ENCODE data around the gene PSMG4. TPM values are rescaled to one million over a fixed set of nuclear protein-coding genes. Genes with fewer than 3 reads are reported as not detected.

PSMG4 gene
- total and polyA plus RNA-seq, 2 donors (not counting 3 experiments of a cell fraction or from before 2014, with no cell fraction given), result 31.4 to 46.0 TPM

- no TSS peak for BruUV-seq (replicated peaks)
- FAIRE-seq, result no peak
- dilution Hi-C loops (cut with MboI; ENCODE audit: extremely low pct_ligation_motif_present, low sequenced_read_pairs), result no loop called here
Observed at GRCh38 chr6:3273707-3274521, 15.2 kb downstream of the PSMG4 start.

More at GRCh38 chr6:3273707-3274521, 15.2 kb downstream of the PSMG4 start:
- intact Hi-C loops (cut with micrococcal nuclease), result no loop called here
- peaks cover 2% of the 10 kb centered on the region for H3K79me2 ChIP-seq (ENCODE audit: control insufficient read depth, insufficient read depth, low read length)
- H3K9me1 ChIP-seq (replicated peaks; ENCODE audit: control insufficient read depth, extremely low read depth, insufficient read depth, low read length), result no peaks in the 10 kb centered on the region
- H3K9me3 ChIP-seq (replicated peaks; ENCODE audit: control insufficient read depth, insufficient read depth, low read length), result no peaks in the 10 kb centered on the region
- H4K20me1 ChIP-seq (replicated peaks; ENCODE audit: control insufficient read depth, extremely low read depth, insufficient read depth, low read length), result no peaks in the 10 kb centered on the region
- no peak for DNase-seq (ENCODE audit: low read depth, low spot score)
- CTCF ChIA-PET, result interaction anchor here (1.2 to 1.4 kb wide), 2 partner anchors 11 to 458 kb away, joined by 4 to 5 read pairs; no protein-coding TSS in a partner anchor
- H3K36me3 ChIP-seq (ENCODE audit: control insufficient read depth in 2 of 2, extremely low read depth in 1 of 2, insufficient read depth in 2 of 2, low read length in 2 of 2), result peaks cover 3 to 25% of the 10 kb centered on the region in 2 experiments
- H3K9ac ChIP-seq (replicated peaks; ENCODE audit: extremely low read depth, insufficient read depth, low read length), result no peak overlapping the region
- H3K4me2 ChIP-seq (ENCODE audit: insufficient read depth, low read length), result no peak overlapping the region
- POLR2A ChIA-PET, result no interaction called here
- H2AFZ ChIP-seq (ENCODE audit: low read depth, low read length), result no peak overlapping the region
- H3K27ac ChIP-seq (ENCODE audit: insufficient read depth, low read depth, low read length), result no peak overlapping the region
- H3K27me3 ChIP-seq (ENCODE audit: control insufficient read depth in 2 of 2, insufficient read depth in 2 of 2, low read length in 2 of 2), result no peaks in the 10 kb centered on the region
- no peak overlapping the region for H3K4me3 ChIP-seq (replicated peaks in 1 of 3; ENCODE audit: insufficient read depth in 1 of 3, low read depth in 1 of 3, low read length in 3 of 3)
- no peak for TF ChIP-seq POLR2A (IDR thresholded peaks at IDR 0.05; ENCODE audit: low read depth, low read length)
- TF ChIP-seq MAX (IDR thresholded peaks at IDR 0.05; ENCODE audit: insufficient read depth, insufficient read length), result no peak
- TF ChIP-seq FOS (IDR thresholded peaks at IDR 0.05; ENCODE audit: borderline replicate concordance, insufficient read depth, low read length), result no peak
- no peak for TF ChIP-seq GATA2 (IDR thresholded peaks at IDR 0.05; ENCODE audit: insufficient read depth, insufficient read length, low read depth, low read length)
- no peak for TF ChIP-seq JUN (IDR thresholded peaks at IDR 0.05; ENCODE audit: borderline replicate concordance, insufficient read depth, insufficient read length, low read depth)
- no peak for TF ChIP-seq CTCF (IDR thresholded peaks at IDR 0.05; ENCODE audit: extremely low read depth in 1 of 2, insufficient read depth in 1 of 2, low read depth in 1 of 2, low read length in 2 of 2)
- no peak for TF ChIP-seq MYC (IDR thresholded peaks at IDR 0.05; ENCODE audit: low read depth, low read length)
- TF ChIP-seq POLR2AphosphoS5 (IDR thresholded peaks at IDR 0.05; ENCODE audit: insufficient read depth, low read depth, low read length), result no peak
- no peak for TF ChIP-seq EZH2 (IDR thresholded peaks at IDR 0.05; ENCODE audit: borderline replicate concordance, low read depth, low read length, severe bottlenecking)
- H3K4me1 ChIP-seq (ENCODE audit: control insufficient read depth, extremely low read depth, insufficient read depth, low read length), result no peaks in the 10 kb centered on the region
